GM18517 (cell line): ENCODE results near the gene ELL.

ENCODE experiments used
- ATAC-seq: cut with Tn5 transposase; IDR thresholded peaks from one replicate; pipeline ENCODE4 v1.9.1; 2021; ENCODE audit warnings: mild to moderate bottlenecking, moderate library complexity; ENCODE audit not compliant: unreplicated experiment

Gene ELL

GRCh38 chr19:18490728-18491127 lies 31.1 kb downstream of the ELL start:
- ATAC-seq = no peak

GRCh38 chr19:18489627-18490184 lies 32.2 kb downstream of the ELL start:
- no peak for ATAC-seq

GRCh38 chr19:18488838-18489626 lies 32.8 kb downstream of the ELL start:
- no peak for ATAC-seq

- no peak for ATAC-seq
Measured at GRCh38 chr19:18488403-18488723, 33.5 kb downstream of the ELL start.

- ATAC-seq = no peak
Measured at GRCh38 chr19:18487576-18488402, 34.1 kb downstream of the ELL start.

- ATAC-seq = no peak
Measured at GRCh38 chr19:18486746-18487145, 35.1 kb downstream of the ELL start.

GRCh38 chr19:18484992-18485391 lies 36.9 kb downstream of the ELL start:
- ATAC-seq = no peak

GRCh38 chr19:18483119-18483890 lies 38.6 kb downstream of the ELL start:
- no peak for ATAC-seq

GRCh38 chr19:18481505-18482222 lies 40.2 kb downstream of the ELL start:
- no peak for ATAC-seq

GRCh38 chr19:18480006-18480691 lies 41.7 kb downstream of the ELL start:
- ATAC-seq = no peak

- ATAC-seq = peak; percentile 53
Measured at GRCh38 chr19:18478545-18479311, 43.1 kb downstream of the ELL start.

- ATAC-seq = no peak
Measured at GRCh38 chr19:18477974-18478373, 43.9 kb downstream of the ELL start.

GRCh38 chr19:18477042-18477779 lies 44.7 kb downstream of the ELL start:
- no peak for ATAC-seq

- ATAC-seq = no peak
Measured at GRCh38 chr19:18476507-18477041, 45.3 kb downstream of the ELL start.

GRCh38 chr19:18475762-18476331 lies 46.0 kb downstream of the ELL start:
- ATAC-seq = no peak

GRCh38 chr19:18475004-18475453 lies 46.8 kb downstream of the ELL start:
- ATAC-seq = no peak

GRCh38 chr19:18474366-18474887 lies 47.4 kb downstream of the ELL start:
- no peak for ATAC-seq

GRCh38 chr19:18473706-18474087 lies 48.2 kb downstream of the ELL start:
- ATAC-seq = no peak
